Ascending aorta (tissue), 2 donors: ENCODE results near the gene AKR1C3. TPM values are rescaled to one million over a fixed set of nuclear protein-coding genes. Genes with fewer than 3 reads are reported as not detected.
"Not testable (repeated sequence)": the region's sequence is repeated elsewhere in the genome, so short reads cannot be mapped to it uniquely, and the experiment has no call there.

Experiments used
- DNase-seq, 2 donors: peaks; one replicate each; pipeline ENCODE4 v3.0.0-alpha.2; 2019; ENCODE audit warnings: low spot score in 2 of 2
- H3K27ac ChIP-seq, 2 donors: fragments of 200-600 bp; sonication (generic); one replicate each; pipeline ENCODE4 v1.5.1; 2016 to 2017; ENCODE audit warnings: mild to moderate bottlenecking in 1 of 2
- H3K27me3 ChIP-seq: fragments of 200-600 bp; sonication (generic); one replicate; pipeline ENCODE4 v1.5.1; 2017
- H3K36me3 ChIP-seq, 2 donors: fragments of 200-600 bp; sonication (generic); one replicate each; pipeline ENCODE4 v1.5.1; 2016
- H3K4me1 ChIP-seq, 2 donors: fragments of 200-600 bp; sonication (generic); one replicate each; pipeline ENCODE4 v1.5.1; 2016 to 2017; ENCODE audit warnings: mild to moderate bottlenecking in 1 of 2
- H3K4me3 ChIP-seq, 2 donors: fragments of 200-600 bp; sonication (generic); one replicate each; pipeline ENCODE4 v1.5.1; 2016 to 2017; ENCODE audit warnings: mild to moderate bottlenecking in 1 of 2
- H3K9me3 ChIP-seq, 2 donors: fragments of 200-600 bp; sonication (generic); one replicate each; pipeline ENCODE4 v1.5.1; 2016
- intact Hi-C: fragments of 100-400 bp; cut with DNase I; formaldehyde crosslinking; loops from one replicate; pipeline ENCODE4 v1.15.1; 2023
- total RNA-seq: library from RNA; depleted of rRNA; stranded (reverse); fragments of >200 nt; gene quantifications from one replicate; pipeline ENCODE4 v1.1.0, GENCODE V29; 2016
- TF ChIP-seq, protein P1 (sequence below), 3 experiments: fragments of 200-600 bp in 2 of 3; fragments of 450-650 bp in 1 of 3; sonication (generic) in 2 of 3; IDR thresholded peaks; one replicate each; pipeline ENCODE4 v1.5.1; 2016 to 2019; ENCODE audit warnings: antibody characterized with exemption in 3 of 3, mild to moderate bottlenecking in 1 of 3, moderate library complexity in 1 of 3

AKR1C3 gene
- total RNA-seq, 1 donor from 2014 or later: 64.4 TPM

DNA sequence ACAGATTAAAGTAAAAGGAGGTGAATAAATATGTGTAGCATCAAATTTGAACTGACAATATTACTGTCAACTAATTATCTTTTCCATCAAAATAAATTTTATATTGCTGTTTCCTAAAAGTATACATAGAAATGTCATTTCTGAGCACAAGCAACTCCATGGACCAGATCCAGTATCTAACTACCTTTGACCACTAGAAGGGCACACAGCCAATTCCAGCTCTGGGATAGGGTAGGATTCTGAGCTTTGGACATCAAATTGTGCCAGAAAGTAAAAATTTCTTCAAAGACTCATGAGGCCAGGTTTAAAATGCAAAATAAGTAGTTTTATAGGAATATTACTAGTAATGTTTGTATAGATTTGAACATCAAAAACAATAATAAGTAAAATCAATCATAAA is 29.7 kb downstream of the AKR1C3 start:
- no peak overlapping the region for H3K27ac ChIP-seq
- intact Hi-C loops: no loop called here

DNA sequence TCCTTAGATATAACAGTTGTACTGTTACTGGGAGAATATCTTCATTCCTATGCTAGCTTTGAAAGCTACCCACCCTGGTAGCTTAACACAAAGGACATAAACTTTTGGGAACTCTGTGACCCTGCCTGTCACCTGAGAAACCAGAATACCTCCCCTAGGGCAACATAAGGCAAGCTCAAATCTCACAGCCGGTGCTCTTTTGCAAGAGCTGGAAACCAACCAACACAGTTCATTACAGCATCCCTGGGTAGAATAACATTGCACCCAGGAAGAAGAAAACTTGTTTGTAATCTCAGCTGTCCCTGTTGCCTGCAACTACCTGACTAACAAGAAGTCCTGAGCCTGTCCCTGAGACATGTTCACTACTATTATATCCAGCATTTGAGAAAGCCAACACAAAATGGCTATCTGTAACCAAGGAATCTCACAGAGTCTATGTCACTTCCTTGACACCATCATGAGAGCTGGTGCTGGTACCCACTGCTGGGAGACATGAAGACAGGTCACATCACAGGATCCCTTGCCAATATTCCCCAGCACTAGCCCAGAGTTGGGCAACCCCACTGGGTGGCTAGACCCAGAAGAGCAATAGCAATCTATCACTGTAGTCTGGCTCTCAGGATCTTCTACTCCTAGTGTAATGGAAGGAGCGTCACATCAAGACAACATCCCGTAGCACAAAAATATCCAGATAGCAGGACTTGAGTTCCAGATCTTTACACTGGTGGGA is 31.3 kb downstream of the AKR1C3 start:
- intact Hi-C loops: no loop called here
- Histone ChIP-seq H3K27ac (no peak overlapping the region), H3K9me3 (peaks cover 0 to 13% of the 10 kb centered on the region in 2 donors), H3K4me3 (no peak overlapping the region), H3K4me1 (no peaks in the 10 kb centered on the region), H3K36me3 (no peaks in the 10 kb centered on the region), H3K27me3 (no peaks in the 10 kb centered on the region)
- TF ChIP-seq, protein P1, sequence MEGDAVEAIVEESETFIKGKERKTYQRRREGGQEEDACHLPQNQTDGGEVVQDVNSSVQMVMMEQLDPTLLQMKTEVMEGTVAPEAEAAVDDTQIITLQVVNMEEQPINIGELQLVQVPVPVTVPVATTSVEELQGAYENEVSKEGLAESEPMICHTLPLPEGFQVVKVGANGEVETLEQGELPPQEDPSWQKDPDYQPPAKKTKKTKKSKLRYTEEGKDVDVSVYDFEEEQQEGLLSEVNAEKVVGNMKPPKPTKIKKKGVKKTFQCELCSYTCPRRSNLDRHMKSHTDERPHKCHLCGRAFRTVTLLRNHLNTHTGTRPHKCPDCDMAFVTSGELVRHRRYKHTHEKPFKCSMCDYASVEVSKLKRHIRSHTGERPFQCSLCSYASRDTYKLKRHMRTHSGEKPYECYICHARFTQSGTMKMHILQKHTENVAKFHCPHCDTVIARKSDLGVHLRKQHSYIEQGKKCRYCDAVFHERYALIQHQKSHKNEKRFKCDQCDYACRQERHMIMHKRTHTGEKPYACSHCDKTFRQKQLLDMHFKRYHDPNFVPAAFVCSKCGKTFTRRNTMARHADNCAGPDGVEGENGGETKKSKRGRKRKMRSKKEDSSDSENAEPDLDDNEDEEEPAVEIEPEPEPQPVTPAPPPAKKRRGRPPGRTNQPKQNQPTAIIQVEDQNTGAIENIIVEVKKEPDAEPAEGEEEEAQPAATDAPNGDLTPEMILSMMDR (IDR thresholded peaks at IDR 0.05): no peak
- DNase-seq: no peak

More for the DNA sequence above, 29.7 kb downstream of the AKR1C3 start:
- no peak overlapping the region for H3K4me3 ChIP-seq
- H3K4me1 ChIP-seq: no peaks in the 10 kb centered on the region
- no peaks in the 10 kb centered on the region for H3K27me3 ChIP-seq
- no peaks in the 10 kb centered on the region for H3K36me3 ChIP-seq
- H3K9me3 ChIP-seq: peaks cover 0 to 13% of the 10 kb centered on the region in 2 donors
- TF ChIP-seq, protein P1 (IDR thresholded peaks at IDR 0.05): no peak
- no peak for DNase-seq

DNA sequence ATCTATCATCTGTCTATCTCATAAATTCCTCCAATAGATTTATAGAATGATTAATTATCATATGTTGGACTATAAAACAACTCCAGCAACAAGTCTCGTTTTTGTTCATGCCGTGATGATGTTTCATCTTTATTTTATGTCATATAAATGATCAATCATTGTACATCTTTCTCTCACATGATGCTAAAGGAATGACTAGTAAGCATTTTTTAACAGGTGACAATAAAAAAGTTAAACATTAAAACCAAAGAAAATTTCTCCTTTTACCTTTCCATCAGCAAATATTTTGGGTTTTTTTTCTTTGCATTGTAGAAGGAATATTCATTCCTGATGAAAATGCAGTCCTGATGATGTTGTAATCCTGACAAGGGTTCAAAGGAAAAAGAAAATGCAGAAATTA is 41.4 kb downstream of the AKR1C3 start:
- intact Hi-C loops: no loop called here
- Histone ChIP-seq H3K4me1 (no peaks in the 10 kb centered on the region), H3K36me3 (no peaks in the 10 kb centered on the region), H3K27me3 (no peaks in the 10 kb centered on the region), H3K27ac (no peak overlapping the region), H3K9me3 (peaks cover 13 to 25% of the 10 kb centered on the region in 2 donors), H3K4me3 (no peak overlapping the region)
- DNase-seq: no peak
- TF ChIP-seq, protein P1 (IDR thresholded peaks at IDR 0.05): no peak

DNA sequence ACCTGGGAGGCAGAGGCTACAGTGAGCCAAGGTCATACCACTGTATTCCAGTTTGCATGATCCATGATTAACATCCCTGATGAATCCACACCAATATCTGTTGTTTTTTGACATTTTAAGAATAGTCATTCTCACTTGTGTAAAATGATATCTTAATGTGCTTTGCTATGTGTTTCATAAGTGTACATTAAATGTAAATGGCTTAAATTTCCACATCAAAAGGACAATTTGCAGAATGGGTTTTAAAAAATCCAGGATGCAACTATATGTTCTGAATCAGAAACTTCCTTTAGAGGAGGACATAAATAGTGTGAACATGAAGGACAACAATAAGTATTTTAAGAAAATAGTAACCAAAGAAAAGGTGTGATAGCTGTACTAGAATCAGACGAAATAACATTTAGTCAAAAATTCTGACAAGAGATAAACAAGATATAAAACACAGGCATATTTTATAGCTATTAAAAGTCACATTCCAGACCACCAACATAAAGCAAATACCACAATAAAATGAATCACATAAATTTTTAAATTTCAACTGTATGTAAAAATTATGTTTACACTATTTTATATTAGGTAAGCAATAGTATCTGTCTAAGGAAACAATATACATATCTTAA is 42.4 kb downstream of the AKR1C3 start:
- no peak overlapping the region for H3K4me3 ChIP-seq
- H3K4me1 ChIP-seq: no peaks in the 10 kb centered on the region
- DNase-seq: no peak
- TF ChIP-seq, protein P1 (IDR thresholded peaks at IDR 0.05): no peak
- intact Hi-C loops: no loop called here
- H3K27ac ChIP-seq: no peak overlapping the region
- H3K27me3 ChIP-seq: no peaks in the 10 kb centered on the region
- peaks cover 13 to 25% of the 10 kb centered on the region in 2 donors for H3K9me3 ChIP-seq
- no peaks in the 10 kb centered on the region for H3K36me3 ChIP-seq

DNA sequence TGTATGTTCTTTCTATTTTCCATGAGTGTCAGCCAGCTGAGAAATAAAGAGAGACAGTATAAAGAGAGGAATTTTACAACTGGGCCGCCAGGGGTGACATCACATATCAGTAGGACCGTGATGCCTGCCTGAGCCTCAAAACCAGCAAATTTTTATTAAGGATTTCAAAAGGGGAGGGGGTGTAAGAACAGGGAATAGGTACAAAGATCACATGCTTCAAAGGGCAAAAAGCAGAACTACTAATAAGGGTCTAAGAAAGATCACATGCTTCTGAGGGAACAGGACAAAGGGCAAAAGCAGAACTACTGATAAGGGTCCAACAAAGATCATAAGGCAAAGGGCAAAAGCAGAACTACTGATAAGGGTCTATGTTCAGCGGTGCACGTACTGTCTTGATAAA is 43.5 kb downstream of the AKR1C3 start:
- intact Hi-C loops: not testable (repeated sequence)

DNA sequence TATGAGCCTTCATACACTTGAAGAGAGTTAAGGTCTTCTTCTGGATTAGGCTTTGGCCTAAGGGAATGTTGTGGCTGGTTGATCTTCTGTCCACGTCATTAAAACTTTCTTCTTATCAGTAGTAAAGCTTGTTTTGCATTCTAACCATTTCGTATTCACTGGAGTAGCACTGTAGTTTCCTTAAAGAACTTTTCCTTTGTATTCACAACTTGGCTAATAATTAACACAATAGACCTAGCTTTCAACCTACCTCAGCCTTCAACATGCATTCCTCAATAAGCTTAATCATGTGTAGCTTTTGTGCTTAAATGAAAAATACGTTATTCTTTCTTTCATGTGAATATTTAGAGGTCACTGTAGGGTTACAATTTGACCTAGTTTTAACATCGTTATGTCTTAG is 48.0 kb downstream of the AKR1C3 start:
- Histone ChIP-seq H3K9me3 (peaks cover 5 to 11% of the 10 kb centered on the region in 2 donors), H3K4me3 (no peak overlapping the region), H3K4me1 (no peaks in the 10 kb centered on the region), H3K27ac (no peak overlapping the region), H3K36me3 (no peaks in the 10 kb centered on the region), H3K27me3 (no peaks in the 10 kb centered on the region)
- DNase-seq: no peak
- TF ChIP-seq, protein P1 (IDR thresholded peaks at IDR 0.05): no peak
- intact Hi-C loops: no loop called here

More for the DNA sequence above, 43.5 kb downstream of the AKR1C3 start:
- not testable (repeated sequence) for H3K27ac ChIP-seq, DNase-seq, H3K4me3 ChIP-seq, H3K4me1 ChIP-seq, H3K27me3 ChIP-seq, H3K36me3 ChIP-seq
- peaks cover 13 to 25% of the 10 kb centered on the region in 2 donors for H3K9me3 ChIP-seq
